GM21786 (cell line): Measurements from ENCODE around the gene TFEB.

ENCODE experiments used
- ATAC-seq: cut with Tn5 transposase; IDR thresholded peaks from one replicate; pipeline ENCODE4 v1.9.1; 2021; ENCODE audit not compliant: unreplicated experiment

Gene TFEB

DNA sequence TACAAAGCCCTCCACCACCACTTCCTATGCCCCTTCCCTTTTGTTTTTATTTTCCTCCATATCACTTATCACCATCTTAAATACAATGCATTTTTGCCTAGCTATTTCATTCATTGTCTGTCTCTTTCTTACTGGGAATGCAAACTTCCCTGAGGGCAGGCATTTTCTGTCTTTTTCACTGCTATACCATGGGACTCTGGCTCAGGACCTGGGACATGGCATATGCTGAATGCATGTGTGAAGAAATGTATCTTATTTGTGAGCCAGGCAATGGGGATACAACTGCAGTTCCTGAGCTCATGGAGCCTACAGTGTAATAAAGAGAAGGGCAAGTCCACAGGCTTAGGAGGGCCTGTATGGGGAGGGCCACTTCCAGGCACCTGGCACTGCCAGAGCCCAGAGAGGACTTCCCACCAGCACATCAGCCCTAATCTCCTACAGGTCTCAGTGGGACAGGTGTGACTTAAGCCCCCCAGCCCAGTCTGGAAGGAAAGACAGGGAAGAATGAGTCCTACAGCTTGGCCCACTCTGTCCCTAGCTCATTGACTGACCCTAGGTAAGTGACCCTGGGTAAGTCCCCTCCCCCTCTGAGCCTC lies 43.2 kb downstream of the TFEB start:
- no peak for ATAC-seq

DNA sequence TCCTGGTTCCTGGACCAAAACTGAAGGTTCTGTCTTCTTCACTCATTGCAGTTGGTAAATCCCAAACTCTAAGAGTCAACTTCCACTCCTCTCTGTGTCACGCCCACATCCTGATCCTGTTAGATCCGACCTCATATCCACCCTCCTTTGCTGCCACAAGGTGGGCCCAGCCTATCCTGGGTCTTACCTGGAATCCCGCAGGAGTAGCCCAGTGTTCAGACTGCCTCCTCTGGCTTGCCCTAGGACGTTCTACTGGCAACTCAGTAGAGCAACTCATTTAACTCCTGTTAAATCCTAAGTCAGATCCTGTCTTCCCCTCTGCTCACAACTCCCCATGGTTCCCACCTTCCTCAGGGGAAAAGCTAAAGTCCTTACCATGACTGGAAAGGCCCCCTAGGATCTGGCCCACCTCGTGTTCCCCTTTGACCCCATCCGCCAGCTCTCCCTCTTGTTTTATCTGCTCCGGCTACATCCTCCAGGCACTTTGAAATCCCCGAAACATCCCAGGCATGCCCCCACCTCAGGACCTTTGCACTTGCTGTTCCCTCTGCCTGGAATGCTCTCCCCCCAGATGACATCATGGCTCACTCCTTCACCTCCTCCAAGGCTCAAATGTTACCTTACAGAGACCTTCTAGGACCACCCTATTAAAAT lies 43.9 kb downstream of the TFEB start:
- ATAC-seq = no peak

DNA sequence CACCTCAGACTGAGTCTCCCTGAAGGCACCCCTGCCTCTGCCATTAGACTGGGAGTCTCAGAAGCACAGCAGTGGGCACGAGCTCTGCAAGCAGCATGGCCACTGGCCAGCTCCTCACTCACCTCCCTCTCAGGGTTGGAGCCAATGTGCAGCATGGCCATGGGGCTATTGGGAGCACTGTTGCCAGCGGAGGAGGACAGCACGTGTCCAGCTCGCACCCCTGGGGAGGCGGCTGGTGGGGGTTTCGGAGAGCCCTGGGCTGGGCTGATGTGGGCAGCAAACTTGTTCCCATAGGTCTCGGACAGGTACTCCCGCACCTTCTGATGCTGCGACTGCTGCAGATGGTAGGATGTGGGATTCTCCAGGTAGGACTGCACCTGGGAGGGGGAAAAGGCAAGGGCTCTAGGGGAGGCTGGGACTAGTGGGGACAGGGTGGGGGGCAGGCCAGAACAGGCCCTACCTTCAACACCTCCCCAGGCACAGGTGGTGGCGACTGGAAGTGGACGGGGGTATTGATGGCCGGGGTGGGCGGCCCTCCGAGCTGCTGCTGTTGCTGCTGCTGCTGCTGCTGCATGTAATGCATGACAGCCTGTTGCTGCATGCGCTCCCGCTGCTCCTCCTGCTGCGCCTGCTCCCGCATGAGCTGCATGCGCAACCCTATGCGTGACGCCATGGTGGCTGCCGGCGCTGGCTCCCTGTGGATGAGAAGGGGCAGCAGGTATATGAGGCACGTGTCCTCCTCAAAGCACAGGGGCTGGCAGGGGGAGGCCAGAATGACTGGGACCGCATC lies 44.7 kb downstream of the TFEB start:
- ATAC-seq = no peak

DNA sequence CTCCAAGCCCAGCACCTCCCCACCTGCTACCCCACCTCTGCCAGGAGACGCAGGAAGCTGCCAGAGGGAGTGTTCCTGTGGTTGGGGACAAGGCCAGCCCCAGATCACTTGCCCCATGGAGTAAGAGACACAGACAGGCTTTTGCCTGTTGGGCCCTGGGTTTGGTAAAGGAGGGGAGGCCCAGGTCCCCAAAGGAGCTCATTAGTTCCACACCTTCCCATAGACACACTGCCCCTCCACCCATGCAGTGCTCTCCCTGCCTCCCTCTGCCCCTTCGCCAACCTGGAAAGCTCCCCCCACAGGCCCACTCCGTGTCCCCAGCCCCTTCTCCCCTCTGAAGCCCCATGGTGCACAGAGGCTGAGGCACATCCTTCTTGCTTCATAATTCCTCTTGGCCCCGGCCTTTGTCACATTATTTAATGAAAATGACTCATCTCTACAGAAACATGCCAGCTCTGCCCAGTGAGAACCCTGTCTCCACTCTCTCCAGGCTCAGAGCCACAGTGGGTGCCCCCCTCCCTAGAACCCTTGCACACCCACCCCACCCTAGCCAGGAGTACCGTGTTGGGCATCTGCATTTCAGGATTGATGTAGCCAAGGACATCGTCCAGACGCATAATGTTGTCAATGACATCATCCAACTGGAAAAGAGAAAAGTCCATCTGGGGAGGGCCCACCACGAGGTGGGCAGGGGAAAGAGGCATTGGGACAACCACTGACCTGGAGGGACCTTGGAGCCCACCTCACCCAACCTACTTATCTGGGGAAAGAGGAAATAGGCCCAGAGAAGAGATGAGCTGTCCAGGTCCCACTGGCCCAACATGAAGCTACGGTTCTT lies 46.0 kb downstream of the TFEB start:
- ATAC-seq = no peak

DNA sequence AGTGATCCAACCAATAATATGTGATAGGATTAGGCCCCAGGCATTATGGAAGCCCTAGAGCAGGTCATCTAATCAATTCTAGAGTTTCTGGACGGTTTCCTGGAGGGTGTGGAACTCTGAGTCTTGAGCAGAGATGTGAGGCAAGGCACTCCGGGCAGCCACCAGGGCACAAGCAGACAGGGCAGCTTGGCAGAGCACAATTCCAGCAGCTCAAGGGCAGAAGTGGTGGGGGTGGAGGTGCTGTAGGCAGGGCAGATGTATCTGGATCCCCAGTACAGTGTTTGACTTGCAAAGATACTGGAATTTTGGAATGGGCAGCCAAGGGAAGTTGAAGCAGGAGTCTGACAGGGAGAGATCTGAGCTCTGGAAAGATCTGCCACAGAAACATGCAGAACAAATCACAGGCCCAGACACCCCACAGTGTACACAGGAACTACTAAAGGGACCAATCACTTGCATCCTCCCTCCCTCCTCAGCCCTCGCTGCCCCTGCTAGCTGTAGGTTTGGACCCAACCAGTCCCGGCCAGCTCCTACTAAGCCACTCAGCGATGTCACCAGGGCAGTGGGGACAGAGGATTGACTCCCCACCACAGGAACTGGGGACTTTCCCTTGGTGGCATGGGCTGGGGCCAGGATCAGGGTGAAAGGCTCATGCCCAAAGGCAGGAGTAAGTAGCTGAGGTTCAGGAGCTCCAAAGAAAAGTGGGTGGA lies 47.0 kb downstream of the TFEB start:
- ATAC-seq = no peak

DNA sequence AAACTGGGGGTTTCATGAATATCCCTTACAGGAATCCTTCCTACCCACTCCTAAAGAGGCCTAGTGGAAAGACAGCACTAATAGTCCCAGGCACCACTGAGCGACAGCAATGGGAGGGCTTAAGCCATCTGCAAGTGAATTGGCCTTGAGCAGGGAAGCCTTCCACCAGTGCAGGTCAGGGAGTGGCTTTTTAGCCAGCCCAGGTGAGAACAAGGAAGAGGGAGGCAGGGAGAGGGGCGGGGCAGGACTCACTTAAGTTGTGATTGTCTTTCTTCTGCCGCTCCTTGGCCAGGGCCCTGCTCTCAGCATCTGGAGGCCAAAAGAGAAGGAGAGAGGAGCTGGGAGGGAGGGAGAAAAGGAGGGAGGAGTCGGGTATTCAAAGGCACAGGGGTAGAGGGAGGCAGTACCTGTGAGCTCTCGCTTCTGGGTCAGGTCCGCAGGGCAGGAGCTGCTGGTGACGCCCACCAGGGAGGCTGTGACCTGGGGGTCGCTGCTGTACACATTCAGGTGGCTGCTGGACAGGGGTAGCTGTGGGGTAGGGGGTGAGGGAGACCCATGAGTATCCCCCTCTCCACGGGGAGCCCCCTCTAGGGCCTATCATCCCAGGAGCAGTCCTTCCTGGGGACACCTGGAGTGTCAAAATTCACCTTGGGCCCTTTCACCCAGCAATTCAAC lies 47.8 kb downstream of the TFEB start:
- ATAC-seq = no peak

DNA sequence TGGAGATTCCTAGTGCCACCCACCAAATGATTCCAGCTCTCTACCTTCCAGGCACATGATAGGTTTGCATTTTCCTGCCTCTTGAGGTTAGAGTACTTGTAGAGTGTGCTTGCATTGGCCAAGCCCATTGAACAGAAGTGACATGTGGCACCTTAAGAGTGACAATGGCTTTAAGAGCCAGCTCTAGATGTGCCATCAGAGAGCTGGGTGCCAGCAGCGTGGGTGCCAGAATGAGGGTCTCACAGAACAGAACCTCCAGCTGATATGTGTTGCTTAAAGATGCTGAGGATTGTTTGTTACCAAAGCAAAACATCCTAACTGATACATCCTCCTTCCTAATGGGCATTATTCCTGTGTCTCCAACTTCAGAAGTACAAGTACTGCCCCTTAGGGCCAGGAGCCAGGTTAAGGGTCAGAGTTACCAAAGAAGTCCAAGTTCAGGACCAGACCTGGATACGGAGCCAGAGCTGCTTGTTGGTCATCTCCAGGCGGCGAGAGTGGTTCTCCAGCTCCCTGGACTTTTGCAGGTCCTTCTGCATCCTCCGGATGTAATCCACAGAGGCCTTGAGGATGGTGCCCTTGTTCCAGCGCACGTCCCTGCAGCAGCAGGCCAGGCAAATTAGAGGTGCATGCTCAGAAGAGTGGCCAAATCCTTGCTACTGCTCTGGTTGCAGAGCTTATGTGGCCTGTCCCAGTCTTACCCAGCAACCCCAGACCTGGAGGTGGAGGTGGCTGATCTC lies 49.6 kb downstream of the TFEB start:
- ATAC-seq = no peak

DNA sequence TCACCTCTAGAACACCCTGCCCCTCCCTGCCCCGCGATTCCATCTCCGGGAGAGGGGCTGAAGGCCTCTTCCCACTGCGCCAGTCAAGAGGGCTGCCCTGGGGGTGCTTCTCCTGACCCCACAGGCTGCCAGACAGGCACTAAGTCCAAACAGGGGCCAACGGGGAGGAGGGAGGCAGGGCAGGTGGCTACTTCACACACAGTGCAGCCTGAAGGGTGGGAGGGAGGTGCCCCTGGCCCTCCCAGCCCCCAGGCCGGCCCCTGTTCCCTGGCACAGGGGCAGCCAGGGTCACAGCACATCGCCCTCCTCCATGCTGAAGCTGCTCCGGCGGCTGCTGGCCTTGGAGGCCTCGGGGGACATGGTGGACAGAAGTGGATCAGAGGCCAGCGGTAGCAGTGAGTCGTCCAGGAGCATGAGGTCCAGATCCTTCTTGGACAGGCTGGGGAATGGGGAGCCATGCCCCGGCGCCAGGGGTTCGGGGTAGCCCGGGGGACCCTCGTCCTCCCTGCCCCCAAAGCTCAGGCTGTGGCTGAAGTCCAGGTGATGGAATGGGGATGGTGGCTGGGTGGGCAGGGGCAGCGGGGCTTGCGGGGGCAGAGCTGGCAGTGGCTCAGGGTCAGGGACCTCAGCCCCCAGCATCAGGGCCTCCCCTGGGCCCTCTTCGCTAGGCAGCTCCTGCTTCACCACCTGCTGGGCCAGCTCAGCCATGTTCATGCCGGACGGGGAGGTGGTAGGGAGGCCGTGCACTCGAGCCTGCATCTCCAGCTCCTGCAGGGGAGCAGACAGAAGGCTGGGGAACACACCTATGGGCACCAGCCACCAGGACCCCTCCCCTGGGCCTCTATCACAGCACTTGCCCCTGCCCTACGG lies 50.9 kb downstream of the TFEB start:
- no peak for ATAC-seq

DNA sequence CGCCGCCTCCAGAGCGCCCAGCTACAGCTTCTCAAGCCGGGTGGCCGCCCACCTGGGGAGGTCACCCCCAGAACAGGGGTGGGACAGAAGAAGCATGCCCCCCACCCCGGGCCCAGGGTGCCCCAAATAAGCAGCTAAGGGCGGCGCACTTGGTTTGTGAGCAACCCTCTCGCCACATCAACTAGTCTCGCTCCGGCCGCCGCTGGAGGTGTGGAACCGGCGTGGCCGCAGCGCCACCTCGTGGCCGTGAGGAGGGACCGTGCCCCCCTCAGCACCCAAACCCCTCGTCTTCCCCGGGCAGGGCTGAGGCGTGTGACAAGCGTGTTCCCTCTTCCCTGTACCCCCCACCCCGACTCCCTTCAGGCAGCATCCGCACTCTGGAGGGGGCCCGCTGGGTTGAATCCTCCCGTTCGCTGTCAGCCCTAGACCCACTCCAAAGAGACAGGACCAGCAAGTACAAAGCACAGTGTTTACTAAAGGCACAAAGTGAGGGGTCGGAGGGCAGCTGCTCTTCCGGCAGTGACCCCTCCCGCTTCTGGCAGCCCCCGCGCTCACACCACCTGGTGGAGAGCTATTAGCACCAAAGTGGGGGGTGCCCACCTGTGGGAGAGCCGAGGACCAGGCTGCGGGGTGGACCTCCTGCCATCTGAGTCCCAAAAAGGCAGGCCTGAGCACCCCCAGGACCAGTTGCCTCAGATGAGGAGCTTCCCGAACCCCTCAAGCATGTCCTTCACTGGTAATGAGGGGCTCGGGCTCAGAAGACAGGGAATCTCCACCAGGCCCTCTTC lies 51.7 kb downstream of the TFEB start:
- peak; percentile 53 for ATAC-seq

DNA sequence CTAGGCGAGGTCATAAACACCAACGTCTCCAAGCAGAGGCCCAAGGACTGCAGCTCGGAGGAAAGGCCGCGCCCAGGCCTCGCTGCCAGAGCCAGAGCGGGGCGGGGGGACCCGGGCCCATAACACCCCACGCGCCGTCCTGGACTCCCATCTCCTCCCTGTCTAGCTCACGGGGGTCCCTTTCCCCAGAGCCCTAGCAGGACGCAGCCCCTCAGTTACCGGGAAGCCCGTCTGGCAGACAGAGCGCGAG lies 52.2 kb downstream of the TFEB start:
- peak; percentile 7 for ATAC-seq

DNA sequence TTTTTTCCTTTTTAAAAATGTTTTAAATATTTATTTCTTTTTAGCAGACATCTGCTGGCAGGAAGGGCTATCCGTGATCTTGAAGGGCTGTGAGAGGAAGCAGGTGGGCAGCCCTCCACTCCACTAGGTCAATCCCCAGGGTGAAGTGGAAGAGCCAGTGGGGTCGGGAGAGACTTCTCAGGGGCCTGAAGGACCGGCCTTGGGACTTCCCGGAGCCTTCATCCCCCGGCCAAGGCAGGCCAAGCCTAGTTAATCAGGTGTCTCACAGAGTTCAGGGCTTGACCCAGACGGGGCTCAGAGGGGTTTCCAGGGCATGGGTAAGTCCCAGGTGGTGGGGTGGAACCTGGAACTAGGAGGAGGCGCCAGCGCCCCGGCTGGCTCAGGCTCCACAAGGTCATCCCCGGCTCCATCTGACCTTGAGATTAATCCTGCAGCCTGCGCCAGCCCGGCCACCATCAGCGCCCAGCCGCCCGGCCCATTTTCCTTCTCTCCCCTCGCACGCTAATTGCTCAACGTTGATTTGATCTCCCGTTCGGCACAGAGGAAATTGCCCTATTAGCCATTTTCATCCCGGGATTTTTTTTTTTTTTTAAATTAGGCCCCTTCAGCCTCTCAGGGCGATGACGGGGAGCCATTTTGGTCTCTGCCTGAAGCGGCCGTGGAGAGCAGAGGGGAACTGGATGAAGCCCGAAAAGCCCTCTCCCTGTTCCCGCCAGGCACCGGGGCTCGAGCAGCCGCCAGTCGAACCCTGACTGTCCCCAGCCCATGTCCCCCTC lies 52.7 kb downstream of the TFEB start:
- ATAC-seq = peak; percentile 12

DNA sequence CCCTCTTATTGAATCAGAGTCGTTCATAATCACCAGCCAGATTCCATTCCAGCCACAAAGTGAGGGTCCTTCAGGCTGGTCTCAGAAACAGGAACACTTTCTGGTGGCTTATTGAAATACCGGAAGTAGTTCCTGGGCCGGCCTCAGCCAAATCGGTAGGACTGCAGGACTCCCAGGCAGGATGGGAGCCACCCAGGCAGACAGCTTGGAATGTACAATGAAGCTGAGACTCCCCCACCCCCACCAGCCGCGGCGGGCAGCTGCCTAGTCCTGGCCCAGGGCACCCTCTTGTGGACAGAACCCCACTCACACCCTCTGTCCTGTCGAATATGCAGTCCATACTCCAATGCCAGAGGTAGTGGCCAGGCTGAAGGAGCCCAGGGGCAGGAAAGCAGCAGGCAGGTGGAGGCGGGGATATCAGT lies 53.3 kb downstream of the TFEB start:
- ATAC-seq = peak; percentile 56

DNA sequence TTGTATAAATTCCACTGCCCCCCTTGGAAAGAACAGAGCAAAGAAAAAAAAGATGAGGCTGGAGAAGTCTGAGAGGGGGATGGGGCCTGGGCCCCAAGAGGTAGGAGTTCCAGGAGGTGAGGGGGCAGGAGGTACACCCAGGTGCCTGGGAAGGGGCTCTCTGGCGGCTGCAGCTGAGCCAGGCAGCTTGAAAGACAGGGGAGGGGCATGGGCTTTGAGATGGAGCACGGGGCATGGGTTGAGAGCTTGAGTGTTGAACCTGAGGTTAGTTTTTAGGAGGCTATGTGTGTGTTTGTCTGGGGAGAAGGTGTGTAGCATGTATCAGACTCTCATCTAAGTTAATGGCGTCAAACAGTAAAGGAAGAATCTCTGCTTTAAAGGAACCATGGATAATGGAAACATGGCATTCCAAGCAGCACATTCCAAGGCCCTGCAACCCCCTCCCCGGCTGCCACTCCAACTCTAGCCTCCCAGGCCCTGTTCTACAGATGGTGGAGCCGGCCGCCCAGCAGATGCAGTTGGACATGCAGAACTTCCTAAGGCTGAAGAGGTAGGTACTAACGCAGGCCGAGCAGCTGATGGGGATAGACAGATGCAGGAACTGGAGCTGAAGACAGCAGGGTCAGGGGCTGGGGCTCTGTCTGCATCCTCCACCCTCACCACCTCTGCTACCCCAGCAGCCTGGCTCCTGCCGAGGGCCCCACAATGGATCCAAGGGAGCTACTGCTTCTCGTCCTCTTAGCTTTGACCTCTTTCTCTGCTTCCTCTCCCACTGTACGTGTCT lies 55.0 kb downstream of the TFEB start:
- ATAC-seq = no peak

DNA sequence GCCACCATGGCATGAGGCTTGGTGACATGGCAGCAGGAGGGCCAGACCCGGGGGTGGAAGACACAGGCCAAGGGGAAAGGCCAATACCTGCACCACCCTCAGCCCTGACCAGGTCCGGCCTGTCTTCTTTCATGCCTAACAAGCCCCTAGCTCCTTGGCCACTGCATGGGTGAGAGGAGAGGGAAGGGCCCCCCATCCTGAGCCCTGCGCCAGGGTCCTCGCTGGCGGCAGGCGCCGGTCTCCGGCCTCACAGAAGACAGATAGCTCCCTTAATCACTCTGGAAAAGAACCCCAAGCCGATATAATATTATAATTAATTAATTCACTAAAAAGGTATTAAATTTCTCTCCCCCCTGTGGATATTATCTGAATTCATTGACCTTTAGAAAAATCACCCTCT lies 55.7 kb downstream of the TFEB start:
- ATAC-seq = no peak

DNA sequence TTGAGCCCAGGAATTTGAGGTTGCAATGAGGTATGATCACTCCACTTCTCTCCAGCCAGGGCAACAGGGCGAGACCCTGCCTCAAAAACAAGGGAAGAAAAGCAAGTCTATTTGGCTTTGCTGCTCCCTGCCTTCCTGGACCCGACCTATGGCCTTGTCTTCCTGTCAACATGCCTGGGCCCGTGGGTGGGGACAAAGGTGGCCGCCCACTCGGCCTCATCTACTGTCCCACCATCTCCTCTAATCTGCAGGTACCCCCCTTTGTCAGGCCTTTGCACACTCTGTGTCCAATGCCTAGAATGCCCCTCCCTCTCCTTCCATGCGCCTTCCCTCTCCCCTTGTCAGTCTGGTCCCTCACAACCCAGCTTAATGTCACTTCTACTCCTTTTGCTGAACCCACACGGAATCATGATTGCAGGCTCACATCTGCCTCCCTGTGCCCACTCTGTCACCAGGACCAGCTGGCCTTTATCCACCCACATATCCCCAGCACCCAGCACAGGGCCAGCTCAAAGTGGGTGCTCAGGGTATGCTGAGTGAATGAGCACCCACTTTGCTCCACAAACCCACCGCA lies 56.8 kb downstream of the TFEB start:
- ATAC-seq = no peak
